Activated CD4-positive, alpha-beta T cell treated with anti-CD3 and anti-CD28 coated beads, Interleukin-2, Interleukin-6, amounts not matched to agents 100 ng/mL and 50 ng/mL, durations not matched to agents 16 hours and 8 hours (primary cell): ENCODE measurements around the gene MX1.

ENCODE experiments used
- DNase-seq: peaks from one replicate; pipeline ENCODE4 v3.0.0-alpha.2; 2020

The MX1 gene

GRCh38 chr21:41425954-41426675 lies at the start of gene MX1:
Gene MX1 (plus strand): TSS chr21:41426239. CDS start chr21:41432071, 5,832 bp downstream.
- DNase-seq: peak; percentile 82

DNA sequence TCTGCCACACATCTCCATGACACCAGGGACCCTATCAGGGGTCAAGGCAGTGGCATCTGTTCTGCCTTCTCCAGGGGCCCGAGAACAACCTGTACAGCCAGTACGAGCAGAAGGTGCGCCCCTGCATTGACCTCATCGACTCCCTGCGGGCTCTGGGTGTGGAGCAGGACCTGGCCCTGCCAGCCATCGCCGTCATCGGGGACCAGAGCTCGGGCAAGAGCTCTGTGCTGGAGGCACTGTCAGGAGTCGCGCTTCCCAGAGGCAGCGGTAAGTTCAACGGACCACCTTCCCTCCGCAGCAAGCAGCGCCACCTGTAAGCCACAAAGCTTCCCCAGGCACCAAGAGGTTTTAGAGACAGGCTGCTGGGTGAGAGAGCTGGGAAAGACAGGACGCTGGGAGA lies 48.3 kb upstream of the MX1 start:
- no peak for DNase-seq

GRCh38 chr21:41378849-41379248 lies 47.2 kb upstream of the MX1 start:
- no peak for DNase-seq

DNA sequence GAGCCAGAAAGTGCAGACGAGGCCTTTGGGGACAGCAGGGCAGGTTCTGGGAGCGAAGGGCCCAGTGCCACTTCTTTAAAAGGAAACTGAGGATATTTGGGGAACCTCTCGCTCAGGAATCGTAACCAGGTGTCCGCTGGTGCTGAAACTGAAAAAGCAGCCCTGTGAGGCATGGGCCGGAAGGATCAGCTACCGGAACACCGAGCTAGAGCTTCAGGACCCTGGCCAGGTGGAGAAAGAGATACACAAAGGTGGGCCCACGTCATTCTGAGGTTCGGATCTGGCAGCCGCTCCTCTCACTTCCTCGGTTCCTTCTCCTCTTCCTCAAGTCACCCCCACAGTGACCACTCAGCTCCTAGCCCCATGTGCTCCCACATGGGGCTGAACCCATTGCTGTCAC lies 46.1 kb upstream of the MX1 start:
- no peak for DNase-seq

GRCh38 chr21:41381731-41382130 lies 44.3 kb upstream of the MX1 start:
- DNase-seq: no peak

DNA sequence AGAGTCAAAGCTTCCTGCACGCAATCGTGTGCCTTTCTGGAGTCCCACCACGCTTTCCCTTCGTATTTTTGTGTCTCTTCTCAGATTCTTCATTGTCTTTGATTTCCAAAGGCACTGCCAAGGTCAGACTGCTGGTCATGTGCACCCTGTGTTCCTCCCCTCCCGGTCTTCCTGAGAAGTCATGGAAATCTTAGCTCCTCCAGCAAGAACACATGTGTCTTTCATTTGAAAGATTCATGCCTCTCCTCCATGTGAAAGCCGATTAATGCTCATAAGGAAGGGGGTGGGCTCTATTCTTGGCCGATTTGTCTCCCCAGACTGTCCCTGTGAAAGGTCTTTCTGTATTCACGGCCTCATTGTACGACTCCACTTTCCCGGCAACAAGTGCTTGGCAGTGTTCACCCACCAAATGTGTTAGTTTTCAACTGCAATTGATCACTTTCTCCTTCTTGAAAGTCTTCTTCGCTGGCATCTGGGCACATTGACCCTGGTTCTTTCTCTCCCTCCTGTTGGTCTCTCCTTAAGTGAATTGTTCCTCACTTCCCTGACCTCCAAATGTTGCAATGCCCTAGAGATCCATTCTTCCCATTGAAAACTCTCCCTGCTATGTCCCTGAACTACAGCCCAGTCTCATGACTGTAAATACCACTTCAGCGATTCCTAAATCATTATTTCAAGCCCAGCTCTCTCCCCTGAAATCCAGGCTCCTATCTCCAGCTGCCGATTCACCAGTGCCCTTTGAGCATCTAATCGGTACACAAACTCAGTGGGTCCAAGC lies 38.8 kb upstream of the MX1 start:
- DNase-seq: no peak

- no peak for DNase-seq
Observed at GRCh38 chr21:41387824-41388223, 38.2 kb upstream of the MX1 start.

DNA sequence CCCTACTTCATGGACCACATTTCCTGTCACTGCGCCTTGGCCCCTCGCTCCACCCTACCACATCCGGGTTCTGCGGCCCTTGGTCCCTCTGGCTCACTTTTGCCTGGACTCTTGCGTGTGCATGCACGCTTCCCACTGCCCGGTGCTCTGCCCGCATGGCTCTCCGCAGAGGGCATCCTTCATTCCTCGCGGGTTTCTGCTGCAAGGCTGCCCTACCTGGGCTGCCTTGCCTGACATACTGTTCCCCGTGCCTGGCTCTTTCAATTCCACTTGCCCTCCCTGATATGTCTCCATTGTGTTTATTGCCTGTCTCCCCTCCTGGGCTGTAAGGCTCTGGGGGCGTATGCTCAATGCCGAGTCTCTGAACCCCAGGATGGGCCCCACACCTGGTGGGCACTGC lies 37.8 kb upstream of the MX1 start:
- no peak for DNase-seq

DNA sequence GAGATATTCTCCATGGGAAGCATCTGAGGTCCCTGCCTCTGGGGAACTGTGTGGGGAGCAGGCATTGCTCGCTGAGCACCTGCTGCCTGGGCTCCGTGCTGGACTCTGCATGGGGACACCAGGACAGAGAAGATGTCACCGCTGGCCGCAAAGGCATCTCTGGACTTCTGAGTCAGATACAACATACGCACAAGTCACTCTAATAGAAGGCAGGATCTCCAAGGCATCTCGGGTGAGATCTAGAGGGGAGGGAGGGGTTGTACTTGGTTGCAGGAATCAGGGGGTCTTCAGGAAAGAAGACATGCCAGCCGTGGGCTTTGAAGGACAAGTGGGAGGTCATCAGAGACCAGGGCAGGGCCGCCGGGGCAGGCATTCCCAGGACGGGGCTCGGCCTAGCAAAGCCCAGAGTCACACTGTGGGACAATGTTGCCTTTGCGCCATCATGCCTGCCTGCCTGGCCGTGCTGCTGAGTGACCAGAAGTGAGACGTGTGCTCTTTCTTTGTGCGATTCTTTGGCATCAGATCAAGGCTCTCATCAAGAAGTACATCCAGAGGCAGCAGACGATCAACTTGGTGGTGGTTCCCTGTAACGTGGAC lies 35.9 kb upstream of the MX1 start:
- DNase-seq: no peak

- DNase-seq: no peak
Observed at GRCh38 chr21:41393876-41394465, 32.1 kb upstream of the MX1 start.

GRCh38 chr21:41396558-41397075 lies 29.4 kb upstream of the MX1 start:
- DNase-seq: no peak

DNA sequence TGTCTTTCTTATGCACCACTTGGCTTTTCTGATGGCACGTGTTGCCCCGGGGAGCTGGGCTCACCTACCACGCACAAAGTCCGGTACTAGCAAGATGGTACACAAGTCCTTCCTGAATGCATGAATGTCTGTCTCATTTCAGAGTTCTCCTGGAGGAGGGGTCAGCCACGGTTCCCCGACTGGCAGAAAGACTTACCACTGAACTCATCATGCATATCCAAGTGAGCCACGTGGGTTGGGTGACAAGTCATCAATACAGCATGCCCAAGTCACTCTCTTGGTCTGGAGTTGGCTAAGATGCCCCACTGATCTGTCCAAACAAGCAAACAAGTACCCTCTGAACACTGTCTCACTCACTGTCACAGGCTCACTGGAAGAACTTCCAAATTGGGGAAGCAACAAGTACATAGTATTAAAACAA lies 28.6 kb upstream of the MX1 start:
- no peak for DNase-seq

- DNase-seq: no peak
Observed at GRCh38 chr21:41398251-41398650, 27.8 kb upstream of the MX1 start.

DNA sequence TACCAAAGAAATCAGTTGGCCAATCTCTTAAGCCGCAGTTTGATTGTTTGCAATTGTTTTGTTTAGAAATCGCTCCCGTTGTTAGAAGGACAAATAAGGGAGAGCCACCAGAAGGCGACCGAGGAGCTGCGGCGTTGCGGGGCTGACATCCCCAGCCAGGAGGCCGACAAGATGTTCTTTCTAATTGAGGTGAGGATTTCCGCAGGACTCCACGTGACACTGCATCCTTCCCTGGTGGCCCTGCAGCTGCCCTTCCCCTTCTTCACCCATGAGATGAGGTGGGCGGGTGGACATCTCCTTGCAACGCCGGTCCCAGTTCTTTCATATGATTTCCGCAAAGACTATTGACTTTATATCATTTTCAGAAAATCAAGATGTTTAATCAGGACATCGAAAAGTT lies 27.2 kb upstream of the MX1 start:
- no peak for DNase-seq

DNA sequence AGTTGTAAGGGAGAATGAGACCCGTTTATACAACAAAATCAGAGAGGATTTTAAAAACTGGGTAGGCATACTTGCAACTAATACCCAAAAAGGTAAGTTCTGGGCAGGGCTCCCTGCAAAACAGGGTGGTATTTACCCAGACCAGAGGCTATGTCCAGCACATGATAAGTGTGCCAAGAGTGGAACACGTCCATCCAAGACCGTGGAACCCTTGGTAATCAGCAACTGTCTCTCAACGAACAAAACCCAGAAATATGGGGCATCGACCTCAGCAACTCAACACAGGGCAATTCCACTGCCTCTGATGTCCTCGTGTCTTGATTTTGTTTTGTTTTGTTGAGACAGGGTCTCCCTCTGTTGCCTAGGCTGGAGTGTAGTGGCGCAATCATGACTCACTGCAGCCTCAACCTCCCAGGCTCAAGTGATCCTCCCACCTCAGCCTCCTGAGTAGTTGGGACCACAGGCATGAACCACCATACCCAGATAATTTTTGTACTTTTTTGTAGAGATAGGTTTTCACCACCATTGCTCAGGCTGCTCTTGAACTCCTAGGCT lies 26.7 kb upstream of the MX1 start:
- DNase-seq: no peak

DNA sequence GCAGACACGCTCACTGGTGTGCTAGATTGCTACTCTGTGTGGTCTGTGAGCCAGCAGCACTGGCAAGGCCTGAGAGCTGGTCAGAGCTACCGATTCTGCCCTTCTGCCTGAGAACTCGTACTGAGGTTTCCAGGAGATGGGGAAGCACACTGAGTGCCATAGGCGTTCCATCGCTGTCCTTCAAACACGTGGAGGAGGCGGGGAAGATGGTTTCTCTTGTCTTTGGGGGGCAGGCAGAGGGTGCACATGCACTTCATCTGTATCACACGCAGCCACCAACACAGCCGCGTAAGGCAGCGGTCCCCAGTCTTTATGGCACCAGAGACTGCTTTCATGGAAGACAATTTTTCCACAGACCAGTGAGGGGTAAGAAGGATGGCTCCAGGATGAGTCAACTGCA lies 23.8 kb upstream of the MX1 start:
- DNase-seq: no peak

GRCh38 chr21:41402796-41403195 lies 23.2 kb upstream of the MX1 start:
- DNase-seq: no peak

DNA sequence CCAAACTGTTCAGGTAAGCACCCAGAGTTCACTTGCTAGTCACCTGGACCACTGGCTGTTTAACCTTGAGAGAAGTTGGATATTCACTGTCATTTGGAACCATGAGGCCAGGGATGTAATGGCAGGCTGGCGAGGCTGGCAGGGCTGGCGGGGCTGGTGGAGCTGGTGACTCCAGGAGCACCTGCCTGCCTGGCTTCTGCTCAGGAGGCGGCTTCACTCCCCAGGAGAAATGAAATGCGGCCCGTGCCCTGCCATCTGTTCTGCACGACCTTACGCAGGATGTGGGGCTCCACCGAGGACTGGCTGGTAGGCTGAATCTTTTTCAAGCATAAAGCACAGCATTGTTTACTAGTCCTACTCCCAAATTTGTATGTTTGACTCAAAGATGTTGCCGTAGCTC lies 22.7 kb upstream of the MX1 start:
- no peak for DNase-seq

- DNase-seq: no peak
Observed at GRCh38 chr21:41403966-41404365, 22.1 kb upstream of the MX1 start.

GRCh38 chr21:41405321-41405720 lies 20.7 kb upstream of the MX1 start:
- no peak for DNase-seq

GRCh38 chr21:41406340-41406739 lies 19.7 kb upstream of the MX1 start:
- no peak for DNase-seq

- DNase-seq: no peak
Observed at GRCh38 chr21:41407541-41408460, 18.2 kb upstream of the MX1 start.
